Ascending aorta (tissue), 2 donors: ENCODE data around the gene QPRT. TPM values are rescaled to one million over a fixed set of nuclear protein-coding genes. Genes with fewer than 3 reads are reported as not detected.
"Not testable (repeated sequence)": the region's sequence is repeated elsewhere in the genome, so short reads cannot be mapped to it uniquely, and the experiment has no call there.

Experiments
- DNase-seq, 2 donors: peaks; one replicate each; pipeline ENCODE4 v3.0.0-alpha.2; 2019; ENCODE audit warnings: low spot score in 2 of 2
- H3K27ac ChIP-seq, 2 donors: fragments of 200-600 bp; sonication (generic); one replicate each; pipeline ENCODE4 v1.5.1; 2016 to 2017; ENCODE audit warnings: mild to moderate bottlenecking in 1 of 2
- H3K27me3 ChIP-seq: fragments of 200-600 bp; sonication (generic); one replicate; pipeline ENCODE4 v1.5.1; 2017
- H3K36me3 ChIP-seq, 2 donors: fragments of 200-600 bp; sonication (generic); one replicate each; pipeline ENCODE4 v1.5.1; 2016
- H3K4me1 ChIP-seq, 2 donors: fragments of 200-600 bp; sonication (generic); one replicate each; pipeline ENCODE4 v1.5.1; 2016 to 2017; ENCODE audit warnings: mild to moderate bottlenecking in 1 of 2
- H3K4me3 ChIP-seq, 2 donors: fragments of 200-600 bp; sonication (generic); one replicate each; pipeline ENCODE4 v1.5.1; 2016 to 2017; ENCODE audit warnings: mild to moderate bottlenecking in 1 of 2
- H3K9me3 ChIP-seq, 2 donors: fragments of 200-600 bp; sonication (generic); one replicate each; pipeline ENCODE4 v1.5.1; 2016
- intact Hi-C: fragments of 100-400 bp; cut with DNase I; formaldehyde crosslinking; loops from one replicate; pipeline ENCODE4 v1.15.1; 2023
- total RNA-seq: library from RNA; depleted of rRNA; stranded (reverse); fragments of >200 nt; gene quantifications from one replicate; pipeline ENCODE4 v1.1.0, GENCODE V29; 2016
- TF ChIP-seq, protein P1 (sequence below), 3 experiments: fragments of 200-600 bp in 2 of 3; fragments of 450-650 bp in 1 of 3; sonication (generic) in 2 of 3; IDR thresholded peaks; one replicate each; pipeline ENCODE4 v1.5.1; 2016 to 2019; ENCODE audit warnings: antibody characterized with exemption in 3 of 3, mild to moderate bottlenecking in 1 of 3, moderate library complexity in 1 of 3

Gene QPRT
- total RNA-seq, 1 donor from 2014 or later: 5.7 TPM

DNA sequence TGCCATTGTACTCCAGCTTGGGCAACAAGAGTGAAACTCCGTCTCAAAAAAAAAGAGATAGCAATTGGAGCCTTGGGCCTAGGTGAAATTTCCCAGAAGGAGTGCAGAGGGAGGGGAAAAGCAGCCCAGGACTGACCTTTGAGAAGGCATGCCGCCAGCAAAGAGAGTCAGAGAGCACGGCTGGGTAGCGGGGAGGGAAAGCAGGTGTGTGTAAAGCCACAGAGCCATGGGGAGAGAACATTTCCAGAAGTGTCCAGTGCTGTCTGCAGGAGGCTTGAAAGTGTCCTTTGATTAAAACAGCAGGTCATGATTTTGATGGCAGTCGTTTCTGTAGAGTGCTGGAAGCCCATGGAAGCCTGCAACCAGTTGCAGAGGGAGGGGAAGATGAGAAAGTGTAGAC lies 58.7 kb downstream of the QPRT start:
- Histone ChIP-seq H3K9me3 (no peaks in the 10 kb centered on the region), H3K27ac (no peak overlapping the region), H3K4me1 (no peaks in the 10 kb centered on the region), H3K4me3 (no peak overlapping the region), H3K36me3 (no peaks in the 10 kb centered on the region), H3K27me3 (no peaks in the 10 kb centered on the region)
- no peak for DNase-seq
- TF ChIP-seq, protein P1, sequence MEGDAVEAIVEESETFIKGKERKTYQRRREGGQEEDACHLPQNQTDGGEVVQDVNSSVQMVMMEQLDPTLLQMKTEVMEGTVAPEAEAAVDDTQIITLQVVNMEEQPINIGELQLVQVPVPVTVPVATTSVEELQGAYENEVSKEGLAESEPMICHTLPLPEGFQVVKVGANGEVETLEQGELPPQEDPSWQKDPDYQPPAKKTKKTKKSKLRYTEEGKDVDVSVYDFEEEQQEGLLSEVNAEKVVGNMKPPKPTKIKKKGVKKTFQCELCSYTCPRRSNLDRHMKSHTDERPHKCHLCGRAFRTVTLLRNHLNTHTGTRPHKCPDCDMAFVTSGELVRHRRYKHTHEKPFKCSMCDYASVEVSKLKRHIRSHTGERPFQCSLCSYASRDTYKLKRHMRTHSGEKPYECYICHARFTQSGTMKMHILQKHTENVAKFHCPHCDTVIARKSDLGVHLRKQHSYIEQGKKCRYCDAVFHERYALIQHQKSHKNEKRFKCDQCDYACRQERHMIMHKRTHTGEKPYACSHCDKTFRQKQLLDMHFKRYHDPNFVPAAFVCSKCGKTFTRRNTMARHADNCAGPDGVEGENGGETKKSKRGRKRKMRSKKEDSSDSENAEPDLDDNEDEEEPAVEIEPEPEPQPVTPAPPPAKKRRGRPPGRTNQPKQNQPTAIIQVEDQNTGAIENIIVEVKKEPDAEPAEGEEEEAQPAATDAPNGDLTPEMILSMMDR (IDR thresholded peaks at IDR 0.05): no peak
- intact Hi-C loops: no loop called here

DNA sequence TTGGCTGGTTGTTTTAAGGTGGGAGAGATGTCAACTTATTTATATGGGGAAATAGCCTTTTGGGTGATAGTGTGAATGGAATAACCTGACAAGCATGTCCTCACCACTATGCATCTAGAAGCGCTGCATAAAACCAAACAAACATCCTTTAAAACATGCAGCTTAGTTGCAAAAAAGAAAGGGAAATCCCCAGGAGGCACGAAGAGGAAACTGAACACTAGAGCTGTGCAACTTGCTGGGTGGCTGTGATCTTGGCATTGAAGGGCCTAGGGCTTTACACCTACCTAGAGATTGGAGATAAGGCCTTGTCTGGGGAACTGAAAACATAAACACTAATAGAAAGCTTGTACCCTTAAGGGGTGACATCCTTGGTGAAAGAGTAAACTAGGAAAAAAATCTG lies 59.5 kb downstream of the QPRT start:
- Histone ChIP-seq H3K36me3 (no peaks in the 10 kb centered on the region), H3K4me3 (no peak overlapping the region), H3K4me1 (no peaks in the 10 kb centered on the region), H3K27me3 (no peaks in the 10 kb centered on the region), H3K9me3 (no peaks in the 10 kb centered on the region), H3K27ac (no peak overlapping the region)
- TF ChIP-seq, protein P1 (IDR thresholded peaks at IDR 0.05): no peak
- intact Hi-C loops: no loop called here
- no peak for DNase-seq

DNA sequence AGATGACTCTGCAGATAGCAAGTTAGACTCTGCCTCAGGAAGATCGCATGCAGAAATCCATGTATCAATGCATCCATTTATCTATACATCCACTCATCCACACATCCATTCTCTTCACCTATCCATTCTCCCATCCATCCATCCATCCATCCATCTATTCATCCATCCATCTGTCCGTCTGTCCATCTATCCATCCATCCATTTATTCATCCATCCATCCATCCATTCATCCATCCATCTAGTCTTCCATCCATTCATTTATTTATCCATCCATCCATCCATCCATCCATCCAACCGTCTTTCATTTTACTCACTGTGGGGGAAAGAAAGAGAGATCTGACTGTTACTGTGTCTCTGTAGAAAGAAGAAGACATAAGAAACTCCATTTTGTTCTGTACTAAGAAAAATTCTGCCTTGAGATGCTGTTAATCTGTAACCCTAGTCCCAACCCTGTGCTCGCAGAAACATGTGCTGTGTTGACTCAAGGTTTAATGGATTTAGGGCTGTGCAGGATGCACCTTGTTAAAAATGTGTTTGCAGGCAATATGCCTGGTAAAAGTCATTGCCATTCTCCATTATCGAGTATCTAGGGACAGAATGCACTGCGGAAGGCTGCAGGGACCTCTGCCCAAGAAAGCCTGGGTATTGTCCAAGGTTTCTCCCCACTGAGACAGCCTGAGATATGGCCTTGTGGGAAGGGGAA lies 61.1 kb downstream of the QPRT start:
- intact Hi-C loops, H3K27me3 ChIP-seq, H3K36me3 ChIP-seq, H3K4me3 ChIP-seq, H3K9me3 ChIP-seq, H3K4me1 ChIP-seq, H3K27ac ChIP-seq, DNase-seq: not testable (repeated sequence)

DNA sequence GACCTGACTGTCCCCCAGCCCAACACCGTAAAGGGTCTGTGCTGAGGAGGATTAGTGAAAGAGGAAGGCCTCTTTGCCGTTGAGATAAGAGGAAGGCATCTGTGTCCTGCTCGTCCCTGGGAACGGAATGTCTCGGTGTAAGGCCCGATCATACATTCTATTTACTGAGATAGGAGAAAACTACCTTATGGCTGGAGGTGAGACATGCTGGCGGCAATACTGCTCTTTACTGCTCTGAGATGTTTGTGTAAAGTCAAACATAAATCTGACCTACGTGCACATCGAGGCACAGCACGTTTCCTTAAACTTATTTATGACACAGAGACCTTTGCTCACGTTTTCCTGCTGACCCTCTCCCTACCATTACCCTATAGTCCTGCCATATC lies 61.6 kb downstream of the QPRT start:
- H3K36me3 ChIP-seq, intact Hi-C loops, H3K9me3 ChIP-seq, H3K4me1 ChIP-seq, H3K27me3 ChIP-seq, H3K4me3 ChIP-seq, H3K27ac ChIP-seq, DNase-seq: not testable (repeated sequence)

DNA sequence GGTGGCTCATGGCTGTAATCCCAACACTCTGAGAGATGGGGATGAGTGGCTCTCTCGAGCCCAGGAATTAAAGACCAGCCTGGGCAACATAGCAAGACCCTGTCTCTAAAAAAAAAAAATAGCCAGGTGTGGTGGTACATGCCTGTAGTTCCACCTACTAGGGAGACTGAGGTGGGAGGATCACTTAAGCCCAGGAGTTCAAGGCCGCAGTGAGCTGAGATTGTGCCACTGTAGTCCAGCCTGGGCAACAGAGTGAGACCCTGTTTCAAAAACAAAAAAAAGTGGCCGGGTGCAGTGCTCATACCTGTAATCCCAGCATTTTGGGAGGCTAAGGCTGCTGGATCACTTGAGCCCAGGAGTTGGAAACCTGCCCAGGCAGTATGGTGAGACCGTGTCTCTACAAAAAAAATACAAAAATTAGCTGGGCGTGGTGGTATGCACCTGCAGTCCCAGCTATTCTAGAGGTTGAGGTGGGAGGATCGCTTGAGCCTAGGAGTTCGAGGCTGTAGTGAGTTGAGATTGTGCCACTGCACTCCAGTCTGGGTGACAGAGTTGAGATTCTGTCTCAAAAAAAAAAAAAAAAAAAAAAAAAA lies 63.8 kb downstream of the QPRT start:
- intact Hi-C loops: no loop called here
- no peaks in the 10 kb centered on the region for H3K27me3 ChIP-seq
- no peak overlapping the region for H3K4me3 ChIP-seq
- H3K4me1 ChIP-seq: no peaks in the 10 kb centered on the region
- H3K36me3 ChIP-seq: no peaks in the 10 kb centered on the region
- H3K27ac ChIP-seq: no peak overlapping the region
- DNase-seq: no peak
- no peaks in the 10 kb centered on the region for H3K9me3 ChIP-seq
- TF ChIP-seq, protein P1 (IDR thresholded peaks at IDR 0.05): no peak

DNA sequence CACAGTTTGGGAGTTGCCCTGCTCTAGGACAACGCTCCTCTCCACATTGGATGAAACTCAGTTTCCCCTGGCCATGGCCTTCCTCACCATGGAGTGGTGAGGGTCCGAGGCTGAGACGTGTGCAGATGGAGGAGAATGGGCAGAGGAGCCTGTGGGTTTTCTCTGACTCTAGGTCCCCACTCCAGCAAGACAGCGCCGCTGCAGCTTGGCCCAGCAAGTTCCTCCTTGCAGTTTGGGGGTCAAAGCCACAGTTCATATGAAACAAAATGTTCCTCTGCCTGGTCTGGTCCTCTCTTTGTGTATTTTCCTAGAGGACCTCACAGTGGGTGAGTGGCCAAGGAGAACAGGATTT lies 64.5 kb downstream of the QPRT start:
- TF ChIP-seq, protein P1 (IDR thresholded peaks at IDR 0.05): no peak
- Histone ChIP-seq H3K4me1 (no peaks in the 10 kb centered on the region), H3K27ac (no peak overlapping the region), H3K4me3 (no peak overlapping the region), H3K27me3 (no peaks in the 10 kb centered on the region), H3K9me3 (no peaks in the 10 kb centered on the region), H3K36me3 (no peaks in the 10 kb centered on the region)
- intact Hi-C loops: no loop called here
- DNase-seq: no peak
